B cell (primary cell): Measurements from ENCODE around the gene DNTT.

Experiments
- CTCF ChIP-seq: fragments of 200-600 bp; IDR thresholded peaks from one replicate; pipeline ENCODE4 v1.8.0; 2022; ENCODE audit warnings: antibody characterized with exemption, mild to moderate bottlenecking
- EZH2 ChIP-seq: IDR thresholded peaks from 2 replicates; pipeline ENCODE4 v1.6.1; 2012; ENCODE audit warnings: borderline replicate concordance, low read depth, mild to moderate bottlenecking, moderate library complexity, low read length; ENCODE audit not compliant: insufficient read depth, poor library complexity, severe bottlenecking

DNA sequence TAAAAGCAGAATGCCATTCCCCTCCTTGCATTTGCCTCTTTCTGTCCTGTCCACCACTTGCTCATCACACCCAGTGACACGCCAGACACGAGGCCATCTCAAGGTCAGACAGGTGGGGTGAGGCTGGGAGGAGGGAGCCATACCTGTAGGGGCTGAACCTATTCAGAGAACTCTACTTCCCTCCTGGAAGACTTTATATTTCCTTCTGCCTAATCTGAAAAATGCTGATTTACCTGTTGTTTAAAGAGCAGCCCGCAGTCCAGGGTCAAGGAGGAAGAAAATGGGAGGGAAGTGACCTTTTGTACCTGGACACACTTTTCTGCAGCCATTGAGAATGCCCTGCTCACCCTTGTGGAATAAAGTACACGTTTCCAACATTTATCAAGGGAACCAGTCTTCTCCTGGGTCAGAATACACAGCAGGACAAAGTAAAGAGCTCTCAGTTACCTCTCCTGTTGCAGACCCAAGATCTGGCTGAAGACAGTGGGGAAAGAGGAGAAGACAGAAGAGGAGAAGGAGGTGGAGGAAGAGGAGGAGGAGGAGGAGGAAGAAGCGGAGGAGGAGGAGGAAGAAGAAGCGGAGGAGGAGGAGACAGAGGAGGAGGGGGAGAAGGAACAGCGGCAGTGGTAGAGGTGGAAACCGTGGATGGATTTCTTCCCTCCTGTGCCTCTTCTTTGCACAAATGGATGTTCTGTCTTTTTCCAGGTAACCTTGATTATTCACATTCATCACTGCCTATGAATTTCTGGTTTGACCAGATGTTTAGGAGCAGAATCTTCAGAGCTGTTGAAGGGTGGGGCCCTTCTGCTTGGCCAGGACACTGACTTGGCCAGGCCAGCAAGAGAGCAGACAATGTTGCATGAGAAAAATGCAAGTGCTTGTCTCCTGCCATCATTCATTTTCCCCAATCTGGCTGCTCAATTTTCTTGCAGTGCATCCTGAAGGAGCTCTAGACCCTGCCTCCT lies 31.6 kb upstream of the DNTT start:
- TF ChIP-seq CTCF: no peak
- TF ChIP-seq EZH2: no peak
